Activated CD4-positive, alpha-beta T cell treated with anti-CD3 and anti-CD28 coated beads, Interleukin-2, amount 50 U/mL, for 48 hours (primary cell): ENCODE measurements around the gene SMG6.
A peak's percentile ranks its signal among the peaks of the same experiment; 100 is the strongest.

ENCODE experiments used
- DNase-seq, 2 experiments: peaks; one replicate each; pipeline ENCODE4 v3.0.0-alpha.2; 2020

Gene SMG6

GRCh38 chr17:2070241-2071023 lies 233.2 kb downstream of the SMG6 start:
- peak; percentile 75 to 86 for DNase-seq

- DNase-seq, result peak in 1 of 2 experiments; percentile 53
Measured at GRCh38 chr17:2068519-2069051, 235.0 kb downstream of the SMG6 start.

- DNase-seq, result no peak
Measured at GRCh38 chr17:2068031-2068518, 235.5 kb downstream of the SMG6 start.

GRCh38 chr17:2067608-2068024 lies 236.0 kb downstream of the SMG6 start:
- DNase-seq, result no peak

- no peak for DNase-seq
Measured at GRCh38 chr17:2067048-2067561, 236.5 kb downstream of the SMG6 start.

GRCh38 chr17:2065949-2066400 lies 237.6 kb downstream of the SMG6 start:
- no peak for DNase-seq

GRCh38 chr17:2064980-2065785 lies 238.4 kb downstream of the SMG6 start:
- peak; percentile 75 to 82 for DNase-seq

- no peak for DNase-seq
Measured at GRCh38 chr17:2064520-2064971, 239.0 kb downstream of the SMG6 start.

GRCh38 chr17:2064147-2064489 lies 239.5 kb downstream of the SMG6 start:
- no peak for DNase-seq

GRCh38 chr17:2063261-2064146 lies 240.1 kb downstream of the SMG6 start:
- no peak for DNase-seq

GRCh38 chr17:2062571-2063183 lies 240.9 kb downstream of the SMG6 start:
- DNase-seq, result no peak

- DNase-seq, result no peak
Measured at GRCh38 chr17:2061441-2061958, 242.1 kb downstream of the SMG6 start.

GRCh38 chr17:2060681-2061440 lies 242.7 kb downstream of the SMG6 start:
- no peak for DNase-seq

- no peak for DNase-seq
Measured at GRCh38 chr17:2060385-2060658, 243.3 kb downstream of the SMG6 start.

- no peak for DNase-seq
Measured at GRCh38 chr17:2059547-2060384, 243.8 kb downstream of the SMG6 start.

- DNase-seq, result peak; percentile 79 to 83
Measured at GRCh38 chr17:2058586-2059546, 244.7 kb downstream of the SMG6 start.

GRCh38 chr17:2057760-2058585 lies 245.6 kb downstream of the SMG6 start:
- peak in 1 of 2 experiments; percentile 24 for DNase-seq
